SW480 (cell line): ENCODE results near the gene RPL12.
A peak's percentile ranks its signal among the peaks of the same experiment; 100 is the strongest.

Source experiments
- DNase-seq: peaks from one replicate; pipeline ENCODE4 v3.0.0-alpha.2; 2016; ENCODE audit warnings: low spot score

RPL12 gene

DNA sequence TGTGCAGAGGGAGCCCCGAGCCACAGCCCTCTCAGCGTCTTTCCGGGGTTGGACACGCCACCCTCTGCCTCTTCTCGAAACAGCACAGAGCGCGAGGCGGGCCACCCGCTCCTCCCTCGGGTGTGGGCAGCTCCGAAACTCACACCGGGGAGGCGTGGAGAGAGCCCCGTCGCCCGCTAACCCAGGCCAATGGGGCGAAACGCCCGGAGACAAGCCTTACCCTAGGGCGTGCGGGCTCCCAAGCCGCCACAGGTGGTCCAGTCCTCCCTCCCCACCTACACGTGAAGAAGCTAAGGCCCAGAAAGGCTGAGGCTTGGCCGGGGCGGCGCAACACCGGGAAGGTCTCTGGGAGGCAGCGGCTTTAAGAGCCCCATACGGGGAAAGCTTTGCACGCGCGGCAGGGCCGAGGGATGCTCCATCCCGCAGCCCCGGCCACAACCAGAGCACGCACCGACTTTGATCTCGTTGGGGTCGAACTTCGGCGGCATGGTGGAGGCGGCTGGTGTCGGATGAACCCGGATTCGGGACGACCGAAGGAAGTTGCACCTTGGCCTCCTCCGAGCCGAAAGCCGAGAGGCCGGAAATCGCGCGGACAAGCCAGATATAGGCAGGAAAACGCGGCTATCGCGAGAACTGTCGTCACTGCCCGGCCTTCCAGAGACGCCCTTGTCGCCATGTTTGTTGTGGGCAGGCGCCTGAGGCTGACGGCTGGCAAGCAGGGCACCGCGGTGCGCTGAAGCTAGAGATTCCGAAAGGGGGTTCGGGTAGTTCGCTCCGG is at the start of gene RPL12, which contains the start of gene LRSAM1:
RPL12 (minus strand) TSS at position 577 of the 778 bp plus-strand sequence; CDS start at position 488, 89 bp downstream.
LRSAM1 (plus strand) TSS at position 681 of the 778 bp plus-strand sequence. CDS start 3,018 bp downstream, outside the sequence.
- DNase-seq: peak; percentile 91

DNA sequence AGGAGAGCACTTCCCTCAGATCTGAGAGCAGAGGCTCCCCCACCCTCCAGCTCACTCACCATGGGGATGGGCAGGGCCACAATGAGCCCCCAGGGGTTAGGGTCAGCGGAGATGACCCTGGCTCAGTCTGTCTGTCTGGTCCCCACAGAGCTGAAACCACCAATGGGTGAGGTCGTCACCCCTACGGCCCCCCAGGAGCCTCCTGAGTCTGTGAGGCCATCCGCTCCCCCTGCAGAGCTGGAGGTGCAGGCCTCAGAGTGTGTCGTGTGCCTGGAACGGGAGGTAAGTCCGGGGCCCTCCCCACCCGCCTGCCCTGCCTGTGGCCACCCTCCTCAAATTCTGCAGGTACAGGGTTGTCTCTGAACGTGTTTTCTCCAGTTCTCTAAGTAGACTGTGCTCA is 49.7 kb upstream of the RPL12 start:
- DNase-seq: no peak

DNA sequence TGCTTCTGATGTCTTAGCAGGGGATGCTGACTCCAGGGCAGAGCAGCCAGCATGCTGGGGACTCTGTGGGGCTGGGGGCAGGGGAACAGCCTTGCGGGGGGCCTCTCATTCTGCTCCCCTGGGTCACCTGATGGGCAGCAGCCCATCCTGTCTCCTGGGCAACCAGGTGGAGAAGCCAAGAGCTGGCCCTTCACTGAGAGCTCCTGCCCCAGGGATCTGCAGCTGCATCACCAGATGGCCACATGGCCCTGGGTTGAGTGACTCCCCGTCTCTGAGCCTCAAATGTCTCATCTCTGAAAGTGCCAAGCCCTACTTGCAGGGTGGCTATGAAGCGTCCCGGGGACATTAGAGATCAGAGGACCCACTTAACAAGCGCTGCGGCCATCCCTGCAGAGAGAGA is 49.2 kb upstream of the RPL12 start:
- DNase-seq: no peak

DNA sequence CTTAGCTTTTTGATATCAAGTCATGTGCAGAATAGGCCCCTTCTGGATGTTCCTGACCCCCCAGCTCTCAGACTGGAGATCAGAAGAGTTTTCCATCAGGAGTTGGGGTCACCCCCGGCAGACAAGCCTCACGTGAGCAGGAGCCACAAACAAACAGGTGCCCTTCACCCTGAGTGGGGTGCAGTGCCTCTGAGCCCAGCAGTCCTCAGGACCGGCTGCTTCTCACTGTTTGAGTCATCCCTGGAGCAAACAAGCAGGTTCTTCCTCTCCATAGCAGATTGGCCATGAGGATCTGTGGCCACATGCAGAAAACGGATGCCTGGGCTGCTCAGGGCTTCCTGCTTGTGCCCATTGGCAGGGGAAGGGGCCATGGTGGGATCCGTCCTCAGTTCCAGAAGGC is 47.1 kb upstream of the RPL12 start:
- DNase-seq: no peak

DNA sequence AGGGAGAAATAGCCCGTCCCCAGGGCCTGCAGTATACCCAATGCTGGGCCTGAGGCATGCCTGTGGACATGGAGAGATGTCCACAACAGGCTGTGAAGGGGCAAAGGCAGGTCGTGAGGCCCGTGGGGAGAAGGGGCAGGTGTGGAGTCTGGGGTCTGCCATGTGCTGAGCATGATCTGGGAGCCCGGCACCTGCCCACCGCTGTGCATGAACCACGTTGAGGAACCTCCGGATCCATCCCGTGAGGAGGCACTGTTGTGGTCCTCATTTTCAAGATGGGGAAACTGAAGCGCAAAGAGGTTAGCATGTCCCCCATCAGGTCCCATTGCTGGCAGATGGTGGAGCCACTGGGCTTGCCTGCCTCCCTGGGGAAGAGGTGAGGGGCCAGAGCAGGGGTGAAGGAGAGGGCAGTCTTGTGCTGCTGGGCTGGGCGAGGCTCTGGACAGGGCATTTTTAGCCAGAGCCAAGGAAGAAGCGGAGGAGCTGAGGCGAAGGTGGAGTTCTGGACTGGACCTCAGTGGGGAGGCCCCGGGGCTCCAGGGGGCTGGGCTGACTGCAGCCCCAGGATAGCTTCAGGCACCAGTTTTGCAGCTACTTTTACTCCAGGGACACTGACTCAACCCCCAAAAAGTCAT is 46.6 kb upstream of the RPL12 start:
- no peak for DNase-seq

DNA sequence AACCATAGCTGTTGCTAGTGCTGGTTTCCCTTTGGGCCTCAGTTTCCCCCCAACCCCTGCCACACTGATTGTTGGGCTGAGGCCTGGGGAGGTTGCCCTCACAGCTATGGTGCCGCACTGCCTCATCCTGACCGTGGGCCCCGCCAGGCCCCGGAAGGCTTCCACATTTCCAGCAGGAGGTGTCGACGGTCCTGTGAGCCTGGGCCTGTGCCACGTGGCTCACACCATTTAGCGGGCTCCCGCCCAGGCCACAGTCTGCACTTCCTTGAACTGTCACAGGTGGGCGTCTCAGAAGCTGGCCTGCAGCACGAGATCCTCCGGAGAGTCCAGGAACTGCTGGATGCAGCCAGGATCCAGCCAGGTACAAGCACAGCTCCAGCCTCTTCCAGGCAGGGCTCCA is 45.8 kb upstream of the RPL12 start:
- DNase-seq: no peak

DNA sequence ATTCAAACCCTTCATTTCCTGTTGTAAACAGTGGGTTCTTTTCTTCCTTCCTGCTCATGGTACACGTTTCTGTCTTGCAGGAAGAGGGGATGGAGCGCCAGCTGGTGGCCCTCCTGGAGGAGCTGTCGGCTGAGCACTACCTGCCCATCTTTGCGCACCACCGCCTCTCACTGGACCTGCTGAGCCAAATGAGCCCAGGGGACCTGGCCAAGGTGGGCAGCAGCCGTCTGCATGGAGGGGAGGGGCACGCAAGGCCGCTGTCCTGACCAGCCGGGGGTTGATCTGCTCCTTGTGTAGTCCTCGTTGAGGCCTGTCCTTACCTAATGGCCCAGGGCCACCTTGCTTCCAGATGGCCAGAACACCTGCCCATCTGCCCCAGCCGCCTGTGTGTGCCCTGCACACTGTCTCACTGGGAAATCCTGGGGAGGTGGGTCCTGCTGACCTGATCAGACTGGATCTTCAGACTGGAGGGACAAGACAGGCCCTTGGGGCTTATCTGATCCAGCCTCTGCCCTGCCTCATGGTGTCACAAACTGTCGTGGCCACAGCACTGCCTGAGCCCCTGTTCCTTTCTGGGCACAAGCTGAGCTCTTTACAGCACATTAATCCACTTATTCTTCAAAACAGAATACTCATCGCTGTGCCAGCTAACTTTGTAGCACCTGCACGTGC is 44.8 kb upstream of the RPL12 start:
- DNase-seq: no peak

DNA sequence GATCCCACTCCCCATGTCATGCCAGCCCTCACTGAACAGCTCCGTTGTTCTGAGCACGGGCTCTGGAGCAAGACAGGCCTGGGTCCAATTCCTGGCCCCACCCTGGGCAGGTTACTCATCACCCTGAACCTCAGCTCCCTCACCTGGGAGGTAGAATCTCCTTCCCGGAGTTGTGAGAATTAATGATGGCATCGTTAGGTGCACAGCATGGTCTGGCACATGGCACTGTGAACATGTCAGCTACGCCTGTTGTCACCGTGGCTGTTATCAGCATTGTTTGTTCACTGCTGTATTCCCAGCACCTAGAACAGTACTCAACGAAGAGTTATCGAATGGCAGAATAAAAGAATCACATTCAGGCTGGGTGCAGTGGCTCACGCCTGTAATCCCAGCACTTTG is 43.1 kb upstream of the RPL12 start:
- DNase-seq: no peak

DNA sequence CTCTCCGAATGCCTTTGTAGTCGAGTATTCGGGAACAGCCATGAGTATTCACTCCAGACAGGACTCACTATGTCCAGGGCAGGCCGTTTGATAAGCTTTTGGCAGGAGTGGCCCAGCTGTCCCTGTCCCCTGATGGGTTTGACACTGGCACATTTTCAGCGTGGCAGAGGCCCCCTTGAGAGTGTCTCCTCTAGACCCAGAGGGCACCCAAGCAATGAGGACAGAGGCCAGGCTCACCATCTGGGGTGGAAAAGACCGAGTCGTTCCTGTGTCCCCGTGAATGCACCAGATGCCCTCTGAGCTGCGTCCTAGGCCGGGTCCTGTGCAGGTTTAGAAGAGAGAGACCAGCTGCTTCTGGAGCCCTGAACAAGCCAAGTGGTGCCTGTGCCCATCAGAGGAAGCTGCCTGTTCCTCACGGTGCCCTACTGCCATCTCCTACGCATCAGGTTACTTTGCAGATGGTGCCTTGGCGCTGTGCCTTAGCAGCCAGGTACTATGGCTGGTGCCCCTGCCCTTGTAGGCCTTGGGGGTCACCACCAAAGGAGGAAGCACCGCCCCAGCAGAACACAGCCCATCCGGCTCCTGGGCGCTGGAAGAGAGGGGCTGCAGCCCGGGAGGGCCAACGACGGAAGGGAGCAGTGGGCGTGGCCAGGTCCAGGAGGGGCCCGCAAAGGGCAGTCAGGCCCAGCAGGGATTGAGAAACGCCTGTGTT is 42.5 kb upstream of the RPL12 start:
- DNase-seq: no peak

DNA sequence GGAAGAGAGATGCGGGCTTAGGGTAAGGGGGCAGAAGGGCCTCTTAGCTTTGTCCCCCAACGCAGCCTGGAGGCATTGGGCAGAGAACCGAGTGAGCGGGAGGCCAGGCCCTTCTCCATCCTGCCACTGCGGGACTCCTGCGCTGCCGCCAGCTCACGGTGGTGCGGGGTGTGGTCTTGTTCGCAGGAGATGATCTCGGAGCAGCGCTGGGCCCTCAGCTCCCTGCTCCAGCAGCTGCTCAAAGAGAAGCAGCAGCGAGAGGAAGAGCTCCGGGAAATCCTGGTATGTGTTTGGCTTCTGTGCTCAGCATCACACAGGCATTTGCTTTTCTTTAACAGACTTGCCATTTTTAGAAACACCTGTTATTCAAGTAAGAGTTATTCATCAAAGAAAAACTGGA is 41.4 kb upstream of the RPL12 start:
- DNase-seq: no peak

DNA sequence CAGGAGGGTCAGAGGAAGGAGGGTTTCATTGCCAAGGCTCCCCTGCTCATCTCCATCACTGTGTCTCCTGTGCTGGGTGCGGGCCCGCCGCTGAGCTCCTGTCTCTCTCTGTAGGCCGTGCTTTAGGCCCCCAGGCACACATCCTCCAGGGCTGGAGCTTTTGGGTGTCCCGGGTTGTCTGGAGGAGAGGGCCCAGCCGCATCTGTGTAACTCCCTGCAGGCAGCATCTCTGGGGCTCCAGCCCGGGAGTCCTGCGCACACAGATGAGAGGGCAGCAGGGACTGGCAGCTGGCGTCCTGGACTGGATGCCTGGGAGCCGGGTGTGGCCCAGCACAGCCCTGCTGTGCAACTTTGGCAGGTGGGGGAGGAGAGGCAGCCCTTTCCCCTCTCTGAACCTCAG is 40.3 kb upstream of the RPL12 start:
- DNase-seq: no peak

DNA sequence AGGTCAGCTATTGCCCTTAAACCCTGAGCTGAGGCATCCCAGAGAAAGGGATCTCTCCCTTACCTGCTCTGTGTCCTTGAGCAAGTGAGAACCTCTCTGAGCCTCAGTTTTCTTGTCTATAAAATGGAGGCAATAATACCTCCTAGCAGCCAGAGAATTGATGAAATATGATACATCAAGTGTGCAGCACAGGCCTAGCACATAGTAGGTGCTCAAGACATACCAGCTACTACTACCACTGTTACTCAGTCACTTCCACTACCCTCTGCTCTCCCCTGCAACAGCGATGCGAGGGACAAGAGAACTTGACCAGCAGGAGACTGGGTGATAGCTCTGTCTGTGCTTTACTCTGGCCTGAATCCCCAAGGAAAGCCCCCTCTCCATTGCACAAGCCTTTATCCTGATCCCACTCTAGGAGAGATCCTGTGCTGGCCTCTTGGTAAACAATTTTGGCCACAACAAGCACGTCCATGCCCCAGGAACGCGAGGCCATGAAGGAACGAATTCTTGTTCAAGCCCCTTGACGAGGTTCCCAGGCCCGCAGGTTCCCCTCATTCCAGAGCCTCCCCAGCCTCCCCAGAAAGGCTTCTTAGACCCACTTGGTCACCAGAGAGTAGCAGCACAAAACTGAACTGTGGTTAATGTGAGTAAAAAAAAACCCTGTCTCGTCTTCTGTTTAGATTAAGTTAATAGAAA is 39.5 kb upstream of the RPL12 start:
- DNase-seq: no peak

DNA sequence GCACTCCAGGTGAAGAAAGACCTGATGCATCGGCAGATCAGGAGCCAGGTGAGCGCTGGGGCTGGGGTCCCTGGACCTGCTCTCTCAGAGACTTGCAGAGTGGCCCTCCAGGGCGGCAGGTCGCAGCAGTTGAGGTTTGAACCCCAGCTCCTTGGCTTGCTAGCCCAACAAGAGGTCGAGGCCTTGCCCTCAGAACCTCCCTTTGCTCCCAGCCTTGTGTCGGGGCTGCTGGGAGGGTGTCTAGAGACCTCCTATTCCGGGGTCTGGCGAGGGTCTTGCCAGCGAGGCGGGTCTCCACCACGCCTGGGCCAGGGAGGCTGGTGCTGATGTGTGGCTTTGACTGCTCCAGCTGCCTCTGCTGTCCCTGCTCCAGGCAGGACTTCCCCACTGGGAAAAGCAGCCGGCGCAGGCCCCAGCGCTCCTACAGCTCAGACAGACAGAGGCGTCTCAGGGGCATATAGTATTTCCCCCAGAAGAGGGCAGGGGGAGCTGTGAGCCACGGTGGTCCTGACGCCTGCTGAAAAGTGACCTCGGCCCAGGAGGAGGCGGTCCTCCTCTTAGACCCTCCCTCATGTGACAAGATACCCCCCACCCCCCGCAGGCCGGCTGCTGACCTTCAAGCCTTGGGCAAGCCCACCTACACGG is 38.4 kb upstream of the RPL12 start:
- no peak for DNase-seq

DNA sequence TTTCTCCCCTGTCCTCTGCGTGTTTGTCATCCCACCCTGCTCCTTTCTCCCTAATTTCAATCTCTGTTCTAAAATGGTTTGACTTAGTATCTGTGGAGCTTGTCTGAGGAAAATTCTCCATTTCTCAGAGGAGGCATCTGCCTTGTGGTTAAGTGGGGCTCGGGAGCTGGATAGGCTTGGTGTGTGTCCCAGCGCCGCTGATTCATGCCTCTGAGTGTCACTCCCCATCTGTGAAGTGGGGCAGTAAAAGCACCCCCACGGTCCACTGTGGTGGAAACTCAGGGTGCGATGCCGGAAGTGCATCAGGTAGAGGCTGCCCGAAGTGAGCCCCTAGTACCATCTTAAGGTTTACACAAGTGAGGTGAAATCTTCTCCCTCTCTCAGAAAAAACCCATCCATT is 37.7 kb upstream of the RPL12 start:
- DNase-seq: no peak

DNA sequence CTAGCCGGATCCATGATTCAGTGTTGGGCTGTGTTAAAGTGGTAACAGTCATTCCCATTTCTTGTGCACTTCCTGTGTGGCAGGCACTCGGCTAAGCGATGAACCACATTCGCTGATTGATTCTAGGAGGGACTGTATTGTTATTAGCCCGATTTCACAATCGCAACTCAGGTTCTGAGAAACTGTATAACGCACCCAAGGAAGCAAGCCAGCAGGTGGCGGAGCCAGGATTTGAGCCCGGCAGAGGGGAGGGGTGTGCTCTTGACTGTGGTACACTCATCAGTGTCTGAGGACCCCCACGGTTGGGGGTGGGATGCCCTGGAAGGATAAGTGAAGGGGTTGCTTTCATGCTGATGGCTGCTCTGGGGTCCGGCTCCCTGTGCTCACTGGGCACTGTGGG is 34.8 kb upstream of the RPL12 start:
- no peak for DNase-seq

DNA sequence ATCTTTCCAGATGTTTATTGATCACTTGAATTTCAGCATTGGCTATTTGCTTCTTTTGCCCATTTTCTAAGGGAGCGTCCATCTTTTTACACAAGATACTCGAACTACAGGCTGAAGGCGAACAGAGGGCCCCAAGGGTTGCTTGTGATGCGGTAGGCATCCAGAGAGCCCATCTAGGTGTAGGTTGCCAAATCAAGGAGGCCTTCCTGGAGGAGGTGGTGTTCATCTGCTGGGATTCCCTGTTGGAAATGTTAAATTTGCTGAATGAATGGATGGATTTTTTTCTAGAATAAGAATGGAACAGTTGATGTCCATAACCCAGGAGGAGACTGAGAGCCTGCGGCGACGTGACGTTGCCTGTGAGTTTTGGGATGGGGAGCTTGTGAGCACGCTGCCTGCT is 31.5 kb upstream of the RPL12 start:
- no peak for DNase-seq

DNA sequence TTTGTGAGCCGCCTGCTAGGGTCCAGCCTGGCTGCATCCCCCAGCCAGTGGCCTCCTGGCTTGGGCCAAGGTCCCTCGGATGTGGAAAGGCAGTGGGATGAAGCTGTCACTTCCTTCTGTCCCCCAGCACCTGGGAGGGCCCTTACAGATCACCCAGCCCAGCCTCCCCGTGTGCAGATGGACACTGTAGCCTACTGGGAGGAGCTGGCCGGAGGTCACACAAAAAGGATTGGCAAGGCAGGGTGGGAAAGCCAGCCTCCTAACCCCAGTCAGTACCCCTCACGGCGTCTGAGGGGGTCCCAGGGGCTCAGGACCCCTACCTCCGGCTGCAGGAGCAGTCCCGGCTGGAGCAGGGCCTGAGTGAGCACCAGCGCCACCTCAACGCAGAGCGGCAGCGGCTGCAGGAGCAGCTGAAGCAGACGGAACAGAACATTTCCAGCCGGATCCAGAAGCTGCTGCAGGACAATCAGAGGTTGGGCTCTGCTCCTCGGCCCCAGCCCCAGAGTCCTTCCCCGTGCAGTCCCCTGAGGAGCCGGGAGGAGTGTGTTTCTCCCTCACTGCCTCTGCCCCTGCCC is 28.4 kb upstream of the RPL12 start:
- no peak for DNase-seq

DNA sequence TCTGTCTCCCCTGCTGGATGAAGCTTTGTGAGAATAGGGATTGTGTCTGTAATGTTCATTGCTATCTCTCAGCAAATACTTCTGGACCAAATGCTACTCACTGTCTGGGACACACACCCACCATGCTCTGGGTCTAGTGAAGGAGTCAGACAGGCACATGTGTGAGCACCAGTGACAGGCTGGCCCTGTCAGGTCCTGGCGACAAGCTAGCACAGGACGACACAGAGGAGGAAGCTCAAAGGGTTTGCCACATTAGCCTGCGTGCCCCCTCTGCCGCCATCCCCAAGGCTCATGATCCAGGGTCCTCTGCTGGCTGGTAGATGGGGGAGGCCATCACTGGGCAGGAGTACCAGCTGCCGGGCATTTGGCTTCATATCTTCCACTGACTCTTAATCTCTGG is 23.4 kb upstream of the RPL12 start:
- no peak for DNase-seq

DNA sequence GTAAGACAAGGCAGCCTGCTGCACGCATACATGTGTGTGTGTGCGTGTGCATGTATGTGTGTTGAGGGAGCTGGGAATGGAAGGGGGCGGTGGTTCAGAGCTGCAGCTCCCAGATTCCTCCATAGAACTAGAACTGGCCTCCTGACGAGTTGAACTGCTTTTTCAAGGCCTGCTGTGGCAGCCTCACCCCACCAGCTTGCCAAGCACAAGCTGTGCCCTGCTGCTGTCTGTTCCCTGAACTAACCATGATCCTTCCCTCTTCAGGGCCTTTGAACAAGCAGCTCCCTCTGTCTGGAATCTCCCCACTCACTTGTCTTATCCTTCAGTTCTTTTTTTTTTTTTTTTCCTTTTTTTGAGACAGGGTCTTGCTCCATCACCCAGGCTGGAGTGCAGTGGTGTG is 22.7 kb upstream of the RPL12 start:
- no peak for DNase-seq

DNA sequence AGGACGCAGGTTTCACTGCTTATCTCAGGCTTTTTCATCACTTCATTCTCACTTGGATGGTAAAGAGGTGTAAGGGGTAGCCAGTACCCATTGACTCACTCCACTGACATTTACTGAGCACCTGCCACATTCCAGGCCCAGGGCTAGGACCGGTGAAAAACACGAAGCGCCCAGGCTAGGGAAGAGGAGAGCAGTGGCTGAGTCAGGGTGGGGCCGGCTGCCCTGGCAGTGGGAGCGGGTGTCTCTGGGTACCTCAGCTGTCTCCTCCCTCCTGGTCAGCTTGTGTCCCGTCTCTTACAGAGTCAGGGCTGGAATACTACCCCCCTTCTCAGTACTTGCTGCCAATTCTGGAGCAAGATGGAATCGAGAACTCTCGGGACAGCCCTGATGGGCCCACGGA is 22.3 kb upstream of the RPL12 start:
- no peak for DNase-seq

DNA sequence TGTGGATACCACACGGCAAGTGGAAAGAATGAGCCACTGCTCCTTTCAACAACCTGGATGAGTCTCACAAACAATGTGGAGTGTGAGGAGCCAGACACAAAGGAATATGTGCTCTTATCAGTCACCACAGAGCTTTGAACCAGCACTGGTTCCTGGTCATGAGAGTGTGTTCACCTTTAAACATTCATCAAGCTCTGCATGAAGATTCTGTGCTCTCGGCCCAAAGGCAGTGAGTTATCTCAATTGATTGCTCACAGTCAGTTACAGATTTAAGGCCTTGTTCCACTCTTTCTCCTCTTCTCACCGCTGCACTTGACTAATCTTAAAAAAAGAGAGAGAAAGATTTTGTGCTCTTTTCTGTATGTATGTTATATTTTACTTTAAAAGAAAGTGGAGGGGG is 19.5 kb upstream of the RPL12 start:
- no peak for DNase-seq
